ENCODE results near the gene UBE2C.

UBE2C gene

DNA sequence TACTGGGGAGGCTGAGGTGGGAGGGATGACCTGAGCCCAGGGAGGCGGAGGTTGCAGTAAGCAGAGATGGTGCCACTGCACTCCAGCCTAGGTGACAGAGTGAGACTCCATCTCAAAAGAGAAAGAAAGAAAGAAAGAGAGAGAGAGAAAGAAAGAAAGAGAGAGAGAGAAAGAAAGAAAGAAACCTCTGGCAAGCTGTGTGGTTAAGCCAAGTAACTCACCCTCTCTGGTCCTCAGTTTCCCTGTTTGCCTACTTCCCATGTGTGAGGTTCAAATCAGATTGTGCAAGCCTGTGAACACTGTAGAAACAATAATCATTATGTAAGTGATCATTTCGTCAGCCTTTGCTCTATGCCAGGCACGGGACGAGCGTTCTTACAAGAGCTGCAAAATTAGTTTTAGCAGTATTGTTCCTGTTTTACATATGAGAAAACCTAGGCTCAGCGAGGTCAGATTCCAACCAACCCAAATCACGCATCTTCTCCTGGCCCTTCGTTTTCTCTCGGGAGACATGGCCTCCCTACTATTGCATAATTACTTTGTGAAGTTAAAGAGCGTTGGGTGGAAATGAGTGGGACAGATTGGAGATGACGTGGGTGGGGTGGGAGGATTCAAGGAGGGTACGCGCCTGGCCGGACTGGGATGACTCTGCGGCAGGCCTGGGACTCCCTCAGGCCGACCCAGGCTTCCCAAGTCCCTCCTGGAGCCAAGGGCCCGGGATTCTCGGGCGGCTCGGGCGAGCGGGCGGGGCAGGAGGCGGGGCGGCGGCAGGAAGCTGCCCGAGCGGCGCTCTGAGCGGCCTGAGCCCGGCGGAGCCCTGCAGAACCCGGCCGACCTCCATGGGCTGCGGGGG, 20.8 kb downstream of the UBE2C start, which contains the start of gene SNX21:
SNX21 (plus strand) TSS at position 770 of the 853 bp plus-strand sequence. CDS start 121 bp downstream, outside the sequence.
- peak; percentile 89 for DNase-seq (ENCODE audit: low read depth)

DNA sequence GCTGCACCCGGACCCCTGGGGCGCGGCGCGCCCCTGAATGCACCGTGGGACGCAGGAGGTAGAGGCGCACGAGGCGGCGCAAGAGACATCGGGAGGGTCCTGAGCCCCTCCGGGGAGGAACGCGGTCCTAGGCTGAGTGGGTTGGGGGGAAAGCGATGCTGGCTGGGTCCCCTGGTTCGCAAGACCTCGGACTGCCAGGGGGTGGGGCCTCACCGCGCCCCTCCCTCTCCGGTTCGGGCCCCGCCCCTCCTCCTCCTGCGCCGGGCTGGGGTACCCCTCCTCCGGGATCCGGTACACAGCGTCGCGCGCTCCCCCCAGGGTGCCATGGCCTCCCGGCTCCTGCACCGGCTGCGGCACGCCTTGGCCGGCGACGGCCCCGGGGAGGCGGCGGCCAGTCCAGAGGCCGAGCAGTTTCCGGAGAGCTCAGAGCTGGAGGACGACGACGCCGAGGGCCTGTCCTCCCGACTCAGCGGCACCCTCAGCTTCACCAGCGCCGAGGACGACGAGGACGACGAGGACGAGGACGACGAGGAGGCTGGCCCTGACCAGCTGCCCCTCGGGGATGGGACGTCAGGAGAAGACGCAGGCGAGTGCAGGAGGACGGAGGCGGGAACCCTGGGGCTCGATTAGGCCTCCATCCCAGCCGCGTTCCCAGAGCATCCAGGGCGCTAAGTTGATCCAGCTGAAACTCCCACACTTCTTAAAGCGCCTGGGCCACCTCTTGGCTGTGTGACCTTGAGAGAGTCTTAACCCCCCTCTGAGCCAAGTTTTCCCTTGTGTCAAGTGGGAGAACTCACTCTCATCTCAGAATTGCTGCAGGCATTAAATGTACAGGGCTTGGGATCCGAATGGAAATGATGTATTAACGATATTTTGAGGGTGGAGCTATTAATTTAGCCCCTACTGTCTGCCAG, 21.7 kb downstream of the UBE2C start:
- no peak for DNase-seq (ENCODE audit: low read depth)

DNA sequence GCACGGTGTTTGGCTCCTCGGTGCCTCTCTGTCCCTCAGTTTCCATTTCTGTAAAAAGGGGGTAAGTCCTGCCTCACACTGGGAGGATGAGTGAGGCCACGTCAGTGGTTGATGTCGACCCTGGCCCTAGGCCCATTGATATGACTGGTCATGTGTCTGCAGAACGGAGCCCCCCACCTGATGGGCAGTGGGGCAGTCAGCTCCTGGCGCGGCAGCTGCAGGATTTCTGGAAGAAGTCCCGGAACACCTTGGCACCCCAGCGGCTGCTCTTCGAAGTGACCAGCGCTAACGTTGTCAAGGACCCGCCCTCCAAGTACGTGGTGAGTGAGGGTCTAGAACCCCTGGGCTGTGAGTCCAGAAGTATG, 22.3 kb downstream of the UBE2C start:
- no peak for DNase-seq (ENCODE audit: low read depth)

DNA sequence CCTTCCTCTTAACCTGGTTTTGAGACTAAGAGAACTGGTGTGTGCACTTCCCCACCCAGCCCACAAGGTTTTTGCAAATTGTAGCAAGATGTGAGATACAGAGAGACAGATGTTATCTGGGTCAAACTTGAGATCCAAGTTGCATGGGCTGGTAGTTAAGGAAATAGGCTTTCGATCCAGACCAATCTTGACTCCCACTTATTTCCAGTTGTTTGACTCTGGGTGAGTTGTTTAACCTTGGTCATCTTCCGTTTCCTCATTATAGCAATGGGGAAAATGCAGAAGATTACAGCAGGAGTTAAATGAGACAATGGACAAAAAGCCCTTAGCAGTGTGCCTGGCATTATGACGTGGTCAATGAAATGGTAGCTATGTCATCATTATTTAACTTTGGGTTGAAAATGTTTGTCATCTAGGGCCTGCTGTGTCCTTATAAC, 22.9 kb downstream of the UBE2C start:
- no peak for DNase-seq (ENCODE audit: low read depth)

DNA sequence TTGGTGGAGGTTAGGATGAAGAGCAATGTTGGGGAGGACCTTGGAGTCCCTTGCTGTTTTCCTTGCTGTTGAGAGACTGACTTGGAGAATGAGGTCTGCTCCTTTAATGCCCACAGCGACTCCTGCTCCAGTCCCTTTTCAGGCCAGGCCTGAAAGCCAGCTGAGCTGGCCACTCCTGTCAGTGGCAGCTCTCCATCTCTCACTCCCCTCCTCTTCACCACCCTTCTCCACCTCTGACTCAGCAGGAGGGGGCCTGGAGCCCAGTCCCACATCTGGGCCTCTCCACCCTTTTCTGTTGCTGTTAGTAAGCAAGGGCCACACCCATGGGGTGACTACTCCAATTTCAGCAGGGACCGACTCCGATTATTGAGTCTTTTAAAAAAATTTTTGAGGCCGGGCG, 23.4 kb downstream of the UBE2C start:
- DNase-seq (ENCODE audit: low read depth) = peak; percentile 73

DNA sequence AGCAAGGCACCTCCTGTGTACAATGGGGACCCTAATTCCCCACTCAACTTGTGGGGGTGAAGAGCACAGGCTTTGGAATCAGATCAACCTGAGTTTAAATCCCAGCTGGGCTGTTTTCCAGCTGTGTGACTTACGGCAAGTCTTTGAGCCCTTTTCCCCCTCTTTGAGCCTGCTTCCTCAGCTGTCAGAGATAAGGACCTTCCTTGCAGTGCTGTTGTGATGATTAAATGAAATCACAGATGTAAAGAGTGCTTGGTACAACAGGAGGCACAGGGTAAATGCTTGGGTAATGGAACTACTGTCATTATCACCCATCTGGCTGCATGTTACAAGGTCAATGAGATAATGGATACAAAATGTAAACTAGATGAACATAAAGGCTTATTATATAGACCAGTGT, 24.4 kb downstream of the UBE2C start:
- DNase-seq (ENCODE audit: low read depth) = no peak

DNA sequence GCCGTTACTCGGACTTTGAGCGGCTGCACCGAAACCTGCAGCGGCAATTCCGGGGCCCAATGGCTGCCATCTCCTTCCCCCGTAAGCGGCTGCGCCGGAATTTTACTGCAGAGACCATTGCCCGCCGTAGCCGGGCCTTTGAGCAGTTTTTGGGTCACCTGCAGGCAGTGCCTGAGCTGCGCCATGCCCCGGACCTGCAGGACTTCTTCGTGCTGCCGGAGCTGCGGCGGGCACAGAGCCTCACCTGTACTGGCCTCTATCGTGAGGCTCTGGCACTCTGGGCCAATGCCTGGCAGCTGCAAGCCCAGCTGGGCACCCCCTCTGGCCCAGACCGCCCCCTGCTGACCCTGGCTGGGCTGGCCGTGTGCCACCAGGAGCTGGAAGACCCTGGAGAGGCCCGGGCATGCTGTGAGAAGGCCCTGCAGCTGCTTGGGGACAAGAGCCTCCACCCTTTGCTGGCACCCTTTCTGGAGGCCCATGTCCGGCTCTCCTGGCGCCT, 28.3 kb downstream of the UBE2C start:
- no peak for DNase-seq (ENCODE audit: low read depth)

DNA sequence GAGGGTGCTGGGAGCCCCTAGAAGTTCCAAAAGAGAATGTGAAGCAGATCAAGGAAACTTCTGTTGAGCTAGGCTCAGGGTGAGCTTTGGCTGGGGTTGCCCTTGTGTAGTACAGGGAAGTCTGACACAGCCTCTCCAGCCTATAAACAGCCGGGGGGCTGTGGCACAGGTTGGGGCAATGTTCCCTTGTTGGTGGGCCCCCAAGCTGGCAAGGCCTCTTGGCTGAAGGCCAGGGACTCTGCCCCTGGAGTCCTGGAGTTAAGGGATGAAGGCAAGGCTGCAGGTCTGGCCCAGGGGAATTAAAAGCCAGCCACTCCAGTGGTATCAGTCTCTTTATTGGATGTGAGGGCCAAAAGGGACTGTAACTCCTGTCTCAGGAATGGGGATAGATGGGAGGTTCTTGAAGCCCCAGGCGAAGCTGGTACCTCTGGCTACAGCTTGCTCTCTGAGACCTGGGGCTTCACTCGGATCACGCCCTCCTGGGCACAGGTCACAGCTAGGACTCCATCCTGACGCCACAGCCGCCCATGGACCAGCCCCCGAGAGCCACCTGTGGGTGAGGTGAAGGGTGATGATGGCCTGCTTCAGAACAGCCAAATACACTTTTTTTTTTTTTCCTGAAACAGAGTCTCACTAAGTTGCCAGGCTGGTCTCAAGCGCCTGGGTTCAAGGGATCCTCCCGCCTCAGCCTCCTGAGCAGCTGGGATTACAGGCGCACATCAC, 29.1 kb downstream of the UBE2C start:
- DNase-seq (ENCODE audit: low read depth) = no peak

DNA sequence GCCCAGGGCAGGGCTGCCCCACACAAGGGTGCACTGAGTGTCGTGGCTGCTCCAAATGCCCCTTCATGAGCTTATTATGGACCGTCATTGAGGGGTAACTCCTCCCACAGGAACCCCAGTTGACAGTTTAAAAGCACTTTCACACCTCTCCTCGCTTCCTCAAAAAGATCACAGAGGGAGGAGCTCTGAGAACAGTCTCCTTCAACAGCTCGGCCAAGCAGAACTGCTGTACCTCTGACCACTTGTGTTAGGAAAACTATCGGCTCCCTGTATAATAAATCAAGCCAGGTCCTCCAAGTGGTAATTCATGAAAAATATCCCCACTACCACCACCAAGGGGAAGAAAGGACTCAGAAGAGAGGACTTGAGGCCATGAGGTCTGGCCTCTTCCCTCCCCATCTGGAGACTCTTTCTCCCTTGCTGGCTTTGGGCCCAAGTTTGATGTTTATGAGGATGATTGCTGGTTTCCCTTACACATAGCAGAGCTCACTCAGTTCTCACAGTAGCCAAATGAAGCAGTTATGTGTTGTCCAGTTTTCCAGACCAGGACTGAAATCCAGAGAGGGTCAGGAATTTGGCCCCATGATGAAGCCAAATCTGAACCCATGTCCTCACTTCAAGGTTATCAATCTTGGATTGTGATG, 29.8 kb downstream of the UBE2C start:
- DNase-seq (ENCODE audit: low read depth) = peak; percentile 70

DNA sequence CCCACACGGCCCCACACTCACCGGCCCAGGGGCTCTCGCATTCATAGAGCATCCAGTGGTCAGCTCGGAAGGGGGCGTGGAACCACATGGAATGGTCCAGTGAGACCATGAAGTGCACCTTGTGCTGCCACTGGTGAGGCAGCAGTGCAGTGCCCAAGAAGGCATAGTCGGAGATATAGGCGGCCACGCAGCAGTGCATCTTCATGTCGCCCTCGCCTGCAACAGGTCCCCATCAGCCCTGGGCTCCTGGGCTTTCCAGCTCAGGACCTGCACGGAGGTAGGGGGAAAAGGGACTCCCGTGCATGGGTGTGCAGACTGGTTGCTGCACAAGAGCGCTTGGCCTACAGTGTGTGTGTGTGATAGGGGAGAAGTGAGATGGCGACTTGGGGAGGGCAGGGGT, 31.1 kb downstream of the UBE2C start:
- DNase-seq (ENCODE audit: low read depth) = no peak

DNA sequence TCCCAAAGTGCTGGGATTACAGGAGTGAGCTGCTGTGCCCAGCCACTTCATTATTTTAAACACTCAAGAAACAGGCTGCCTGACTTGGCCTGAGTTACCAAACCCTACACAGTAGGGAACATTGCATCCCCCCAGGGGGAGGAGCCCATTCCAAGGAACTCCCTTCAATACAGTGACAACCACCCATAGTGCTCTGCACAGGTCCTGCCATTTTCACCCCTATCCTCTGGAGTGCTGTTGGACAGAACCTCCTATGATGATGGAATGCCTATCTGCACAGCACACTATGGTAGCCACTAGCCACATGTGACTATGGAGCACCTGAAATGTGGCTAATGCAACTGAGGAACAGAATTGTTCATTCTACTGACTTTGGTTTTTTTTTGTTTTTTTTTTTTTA, 33.0 kb downstream of the UBE2C start:
- no peak for DNase-seq (ENCODE audit: low read depth)

DNA sequence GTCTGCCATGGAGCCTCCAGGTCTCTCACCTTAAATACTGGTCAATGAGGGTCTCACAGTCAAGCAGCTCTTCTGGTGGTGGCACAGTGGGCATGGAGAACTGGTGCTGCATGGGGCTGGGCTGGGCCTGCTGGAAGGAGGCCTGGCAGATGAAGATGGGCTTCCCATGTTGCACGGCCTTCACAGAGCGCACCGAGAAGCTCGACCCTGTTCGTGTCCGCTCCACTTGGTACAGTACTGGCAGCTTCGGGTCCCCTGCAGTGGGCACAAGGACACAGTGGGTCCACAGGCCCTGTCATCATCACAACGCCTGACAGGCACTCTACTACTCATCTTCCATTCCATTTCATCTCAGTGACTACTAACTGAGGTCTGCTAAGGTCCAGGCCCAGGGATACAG, 36.0 kb downstream of the UBE2C start:
- DNase-seq (ENCODE audit: low read depth) = no peak

DNA sequence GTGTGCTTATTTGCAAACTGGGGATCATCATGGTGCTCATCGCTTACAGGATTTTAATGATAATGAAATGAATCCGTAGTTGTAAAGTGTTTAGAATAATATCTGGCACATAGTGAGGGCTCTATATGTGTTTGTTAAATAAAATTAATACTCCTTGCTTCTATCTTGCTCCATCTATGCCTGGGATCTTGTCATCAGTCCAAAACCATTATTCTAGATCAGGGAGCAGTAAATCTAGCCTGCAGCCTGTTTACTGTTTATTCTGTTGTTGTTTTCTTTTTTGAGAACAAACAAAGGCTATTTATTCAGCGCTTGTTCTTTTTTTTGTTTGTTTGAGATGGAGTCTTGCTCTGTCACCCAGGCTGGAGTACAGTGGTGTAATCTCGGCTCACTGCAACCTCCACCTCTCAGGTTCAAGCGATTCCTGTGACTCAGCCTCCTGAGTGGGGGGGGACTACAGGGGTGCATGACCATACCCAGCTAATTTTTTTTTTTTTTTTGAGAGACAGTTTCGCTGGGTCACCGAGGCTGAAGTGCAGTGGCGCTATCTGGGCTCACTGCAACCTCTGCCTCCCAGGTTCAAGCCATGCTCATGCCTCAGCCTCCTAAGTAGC, 36.6 kb downstream of the UBE2C start:
- no peak for DNase-seq (ENCODE audit: low read depth)

DNA sequence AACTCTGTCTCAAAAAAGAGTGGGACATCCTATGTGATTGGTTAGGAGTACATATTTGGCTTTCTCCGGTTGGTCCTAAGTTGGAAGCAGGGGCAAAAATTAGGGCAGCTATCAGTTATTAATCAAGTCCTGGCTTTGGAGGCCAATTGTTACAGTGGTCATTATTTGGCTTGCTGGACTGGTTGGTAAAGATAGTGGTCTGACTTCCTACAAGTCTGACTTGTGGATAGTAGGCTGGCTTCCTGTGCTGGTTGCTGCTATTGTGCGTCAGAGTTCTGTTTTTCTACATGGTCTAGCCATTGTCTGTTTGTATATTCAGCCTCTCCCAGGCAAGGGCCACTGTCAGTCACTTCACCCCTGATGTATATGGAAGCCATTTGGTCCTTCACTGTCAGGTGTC, 37.8 kb downstream of the UBE2C start:
- DNase-seq (ENCODE audit: low read depth) = no peak

DNA sequence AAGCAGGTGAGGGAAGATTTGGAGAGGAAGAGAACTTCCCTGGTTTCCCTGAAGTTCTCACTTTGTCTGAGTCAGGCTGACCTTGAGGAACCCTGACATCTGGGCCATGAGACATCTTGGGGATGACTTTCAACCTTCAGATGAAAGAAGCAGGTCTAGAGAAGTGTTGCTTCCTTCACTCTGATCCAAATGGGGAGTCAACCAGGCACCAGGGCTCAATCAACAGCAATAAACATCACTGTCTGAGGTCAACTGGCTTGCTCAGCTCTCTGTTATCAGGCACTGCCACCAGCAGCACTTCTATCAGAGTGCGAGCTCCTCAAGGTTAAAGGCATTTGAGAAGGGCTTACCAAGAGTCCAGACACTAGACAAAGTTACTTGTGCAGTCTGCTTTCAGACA, 38.5 kb downstream of the UBE2C start:
- DNase-seq (ENCODE audit: low read depth) = no peak

DNA sequence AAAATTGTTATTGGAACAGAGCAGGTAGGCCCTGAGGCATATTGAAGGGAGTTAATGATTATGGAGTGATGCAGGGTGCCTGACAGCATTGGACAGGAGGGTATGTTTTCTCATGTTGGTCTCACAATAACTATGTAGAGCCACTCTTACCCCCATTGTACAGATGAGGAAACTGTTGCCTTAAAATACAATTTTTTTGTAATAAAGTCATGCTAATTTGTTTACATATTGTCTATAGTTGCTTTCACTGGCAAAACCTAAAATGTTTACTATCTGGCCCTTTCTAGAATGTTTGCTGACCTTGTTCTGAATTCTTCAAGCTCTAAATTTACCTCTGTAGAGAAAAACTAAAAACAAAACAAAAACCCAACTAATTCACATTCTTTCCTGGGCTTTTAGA, 39.1 kb downstream of the UBE2C start:
- no peak for DNase-seq (ENCODE audit: low read depth)

DNA sequence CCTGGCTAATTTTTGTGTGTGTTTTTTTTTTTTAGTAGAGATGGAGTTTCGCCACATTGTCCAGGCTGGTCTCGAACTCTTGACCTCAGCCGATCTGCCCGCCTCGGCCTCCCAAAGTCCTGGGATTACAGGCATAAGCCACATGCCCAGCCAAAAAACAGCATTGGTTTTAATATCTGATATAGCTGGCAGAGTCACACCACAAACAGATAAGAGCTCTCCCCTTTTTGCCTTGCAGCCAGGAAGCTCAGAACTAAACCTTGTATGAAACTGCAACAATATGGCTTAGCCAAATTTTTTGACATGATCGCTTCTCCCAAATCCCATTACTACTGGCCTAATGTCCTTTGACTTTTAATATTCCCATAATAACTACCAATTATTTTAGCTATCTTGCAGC, 39.9 kb downstream of the UBE2C start:
- DNase-seq (ENCODE audit: low read depth) = no peak

DNA sequence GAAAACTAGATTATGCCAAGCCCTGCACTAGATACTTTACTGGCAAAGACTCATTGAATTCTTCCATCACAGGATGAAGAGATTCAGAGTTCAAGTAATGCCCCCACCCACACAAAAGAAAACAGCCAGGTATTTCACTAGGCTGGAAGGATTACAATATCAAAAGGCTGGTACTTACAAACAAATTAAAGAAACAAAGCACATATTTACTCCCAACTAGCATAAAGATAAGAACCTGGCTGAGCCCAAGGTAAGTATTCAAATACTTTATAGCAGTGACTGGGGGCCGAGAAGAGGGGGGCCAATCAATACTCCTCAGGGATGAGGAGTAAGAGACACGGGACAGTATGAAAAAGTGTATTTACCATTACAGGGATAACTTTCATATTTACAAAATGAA, 41.0 kb downstream of the UBE2C start:
- DNase-seq (ENCODE audit: low read depth) = no peak

DNA sequence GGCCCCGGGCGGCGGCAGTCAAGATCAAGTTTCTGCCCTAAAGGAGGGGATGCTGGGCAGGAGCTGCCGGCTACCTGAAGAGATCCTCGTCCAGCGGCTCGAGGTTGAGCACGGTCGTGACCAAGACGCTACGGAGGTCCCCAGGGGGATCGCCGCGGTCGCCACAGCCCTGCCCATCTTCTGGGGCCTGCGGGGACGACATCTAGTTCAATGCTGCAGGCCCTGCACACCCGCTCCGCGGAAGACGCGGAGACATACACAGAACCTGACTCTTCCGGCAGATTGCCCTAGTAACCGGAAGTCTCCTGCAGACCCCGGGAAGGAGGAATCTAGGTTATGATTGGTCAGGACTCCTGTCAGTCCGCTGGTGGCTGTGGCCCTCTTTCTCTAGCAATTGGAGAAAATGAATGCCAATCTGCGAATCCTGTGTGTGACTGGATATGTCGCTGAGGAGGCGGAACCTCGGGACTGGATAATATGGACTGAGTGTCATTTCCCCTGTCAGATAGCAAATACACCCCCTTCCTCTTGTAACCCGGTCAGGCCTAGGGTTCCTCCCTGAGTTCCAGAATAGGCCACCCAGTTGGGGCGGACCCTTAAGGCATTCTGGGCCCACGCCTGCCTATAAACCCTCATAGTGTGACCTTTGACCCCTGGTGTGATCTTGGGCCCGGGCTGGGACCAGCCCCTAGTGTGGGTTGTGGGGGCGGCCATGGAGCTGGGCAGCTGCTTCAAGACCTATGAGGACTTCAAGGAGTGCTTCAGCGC, 44.9 kb downstream of the UBE2C start, which contains the start of the genes ACOT8 and ZSWIM3:
ACOT8 (minus strand) TSS at position 279 of the 768 bp plus-strand sequence; CDS start at position 202, 77 bp downstream.
ZSWIM3 (plus strand) TSS at position 501 of the 768 bp plus-strand sequence; CDS start at position 713, 212 bp downstream.
- DNase-seq (ENCODE audit: low read depth) = peak; percentile 100

DNA sequence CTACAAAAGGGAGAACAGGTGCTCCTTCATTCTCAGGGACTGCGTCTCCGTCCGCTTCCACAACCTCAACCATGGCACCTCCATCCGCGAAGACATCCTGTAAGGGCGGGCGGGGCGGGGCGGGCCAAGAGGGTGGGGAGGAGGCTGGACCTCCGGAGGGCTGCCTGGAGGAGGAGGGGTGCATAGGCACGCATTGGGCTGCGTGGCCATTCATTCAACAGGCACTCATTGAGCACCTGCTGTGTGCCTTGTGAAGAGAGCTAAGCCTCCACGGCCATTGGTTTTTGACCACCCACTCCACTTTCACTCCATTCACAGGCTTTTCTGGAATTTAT, 45.4 kb downstream of the UBE2C start:
- DNase-seq (ENCODE audit: low read depth) = no peak
